HG03108 (cell line): ENCODE results near the gene TCEA2.
"Not testable (repeated sequence)": the region's sequence is repeated elsewhere in the genome, so short reads cannot be mapped to it uniquely, and the experiment has no call there.

Experiments used
- ATAC-seq: cut with Tn5 transposase; IDR thresholded peaks from one replicate; pipeline ENCODE4 v1.9.1; 2021; ENCODE audit warnings: moderate library complexity; ENCODE audit not compliant: unreplicated experiment

TCEA2 gene

GRCh38 chr20:64105846-64106434 lies 42.9 kb downstream of the TCEA2 start:
- no peak for ATAC-seq

DNA sequence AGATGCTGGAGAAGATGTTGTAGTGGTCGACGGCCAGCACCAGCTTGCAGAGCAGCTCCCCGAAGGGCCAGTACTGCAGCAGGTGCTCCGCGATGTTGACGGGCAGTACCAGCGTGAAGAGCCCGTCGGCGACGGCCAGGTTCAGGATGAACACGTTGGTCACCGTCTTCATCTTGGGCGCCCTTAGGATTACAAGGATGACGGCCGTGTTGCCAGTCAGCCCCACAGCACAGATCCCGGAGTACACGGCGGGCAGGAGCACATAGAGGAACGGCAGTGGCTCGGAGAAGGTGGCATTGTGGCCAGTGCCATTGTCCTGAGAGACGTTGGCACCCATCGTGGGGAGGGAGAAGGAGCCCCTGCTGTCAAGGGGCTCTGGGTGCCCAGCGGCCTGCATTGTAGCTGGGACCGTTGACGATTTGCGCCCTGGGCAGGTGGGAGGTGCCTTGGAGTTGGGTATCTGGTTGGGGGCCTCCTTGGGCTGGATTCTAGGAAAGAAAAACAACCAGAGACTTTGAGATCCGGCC lies 43.5 kb downstream of the TCEA2 start:
- ATAC-seq, result no peak

- no peak for ATAC-seq
Measured at GRCh38 chr20:64106981-64107735, 44.2 kb downstream of the TCEA2 start, which contains the start of gene NPBWR2. Gene NPBWR2, minus strand, starts transcription at chr20:64107565. Its CDS starts 734 bp downstream, at chr20:64106831.

DNA sequence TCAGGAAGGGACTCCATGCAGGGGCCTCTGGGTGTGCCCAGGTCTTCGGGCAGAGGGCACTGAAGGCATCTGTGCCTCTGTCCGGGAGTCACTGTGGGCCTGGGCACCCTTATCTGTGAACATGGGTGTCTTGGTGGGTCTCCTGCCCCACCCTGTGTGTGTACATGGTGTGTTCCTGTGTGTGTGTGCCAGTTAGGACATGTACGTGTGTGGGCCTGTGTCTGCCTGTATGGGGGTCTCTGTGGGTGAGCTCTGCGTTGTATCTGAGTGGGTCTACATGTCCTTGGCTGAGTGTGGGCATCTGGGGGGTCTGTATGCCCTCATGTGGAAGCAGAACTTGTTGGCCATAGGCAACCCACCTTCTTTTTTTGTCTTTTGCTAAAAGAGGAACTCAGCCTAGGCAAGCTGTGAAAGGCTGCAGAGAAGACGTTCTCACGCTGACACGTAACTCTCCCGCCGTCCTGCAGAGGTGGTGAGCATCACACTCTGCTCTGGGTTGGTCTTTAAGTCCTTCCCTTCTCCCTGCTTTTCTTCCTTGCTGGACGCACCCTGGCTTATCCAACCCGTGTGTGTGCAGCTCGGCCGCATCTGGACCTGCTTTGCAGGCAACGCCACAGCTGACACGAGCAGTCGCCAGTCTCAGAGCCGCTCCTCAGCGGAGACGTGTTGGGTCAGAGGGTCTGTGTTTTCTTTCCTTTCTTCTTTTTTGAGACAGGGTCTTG lies 44.9 kb downstream of the TCEA2 start:
- no peak for ATAC-seq

- ATAC-seq, result no peak
Measured at GRCh38 chr20:64108731-64109681, 46.0 kb downstream of the TCEA2 start.

DNA sequence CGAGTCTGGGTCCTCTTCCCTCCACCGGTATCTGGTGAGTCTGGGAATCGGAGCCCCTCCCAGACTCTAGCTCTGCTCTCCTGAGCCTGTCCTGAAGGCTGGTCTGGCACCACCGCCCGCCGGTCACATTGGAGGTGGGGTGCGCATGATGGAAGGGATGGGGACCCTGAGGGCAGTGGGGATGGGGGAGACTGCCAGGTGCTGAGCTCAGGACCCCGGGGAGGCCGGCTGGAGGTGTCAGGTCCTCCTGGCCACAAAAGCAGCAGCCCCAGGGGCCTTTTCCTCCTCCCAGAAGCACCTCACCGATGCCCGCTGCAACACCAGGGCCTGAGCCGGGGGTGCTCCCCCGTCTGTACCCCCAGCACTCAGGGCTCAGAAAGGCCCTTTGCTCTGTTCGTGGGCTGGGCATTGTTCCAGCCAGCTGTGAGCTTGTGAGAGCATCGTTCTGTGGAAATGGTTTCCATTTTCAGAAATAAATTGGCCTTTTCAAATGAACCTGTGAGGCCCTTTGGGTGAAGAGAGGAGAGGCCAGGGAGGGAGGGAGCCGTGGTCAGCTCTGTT lies 46.9 kb downstream of the TCEA2 start:
- no peak for ATAC-seq

- no peak for ATAC-seq
Measured at GRCh38 chr20:64110411-64111068, 47.5 kb downstream of the TCEA2 start.

GRCh38 chr20:64111841-64112641 lies 49.0 kb downstream of the TCEA2 start:
- no peak for ATAC-seq

DNA sequence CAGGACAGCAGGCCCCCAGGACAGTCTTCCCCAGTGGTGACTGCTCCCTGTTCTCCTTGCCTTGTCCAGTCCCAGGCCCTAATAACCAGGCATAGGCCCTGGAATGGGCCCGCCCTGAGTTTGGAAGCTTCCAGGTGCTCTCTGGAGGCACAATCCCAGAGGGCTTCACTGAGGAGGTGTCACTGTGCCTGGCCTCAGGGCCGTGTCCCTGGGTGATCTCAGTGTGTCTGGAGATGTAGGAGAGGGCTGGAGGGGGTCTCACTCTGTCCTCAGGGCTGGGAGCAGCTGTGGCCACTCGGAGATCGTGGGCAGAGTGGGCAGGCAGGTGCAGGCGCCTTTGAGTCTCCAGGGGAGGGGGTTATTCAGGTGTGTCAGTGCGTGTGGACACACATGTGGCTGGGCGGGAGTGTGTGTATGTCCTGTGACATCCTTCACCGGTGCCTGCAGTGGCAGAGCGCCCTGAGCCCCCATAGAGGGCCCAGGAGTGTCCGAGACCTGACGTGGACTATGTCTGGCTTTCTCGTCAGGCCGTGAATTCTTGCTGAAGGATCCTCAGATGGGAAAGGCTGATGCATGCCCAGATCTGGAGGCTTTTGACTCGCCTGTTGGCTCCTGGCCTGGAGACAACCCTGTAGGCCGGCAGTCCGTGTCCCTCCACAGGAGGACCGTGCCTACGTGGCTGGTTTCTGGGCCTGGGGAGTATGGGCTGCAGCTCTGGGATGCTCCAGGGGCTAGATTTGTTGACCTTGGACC lies 49.9 kb downstream of the TCEA2 start:
- no peak for ATAC-seq

DNA sequence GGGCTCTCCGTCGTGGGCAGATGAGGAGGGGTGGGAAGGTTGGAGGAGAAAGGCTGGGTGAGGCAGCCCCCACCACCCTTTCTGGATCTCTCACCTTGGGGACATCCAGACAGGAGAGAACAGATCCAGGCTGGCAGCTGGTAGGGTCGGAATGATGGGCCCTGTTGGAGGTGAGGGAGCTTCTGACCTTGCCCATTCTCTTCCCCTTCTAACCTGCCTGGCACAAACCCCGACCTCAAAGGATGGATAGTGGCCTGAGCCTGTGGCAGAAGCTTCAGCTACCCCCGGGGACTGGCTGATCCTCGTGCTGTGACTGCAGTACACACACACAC lies 50.4 kb downstream of the TCEA2 start:
- ATAC-seq, result no peak

DNA sequence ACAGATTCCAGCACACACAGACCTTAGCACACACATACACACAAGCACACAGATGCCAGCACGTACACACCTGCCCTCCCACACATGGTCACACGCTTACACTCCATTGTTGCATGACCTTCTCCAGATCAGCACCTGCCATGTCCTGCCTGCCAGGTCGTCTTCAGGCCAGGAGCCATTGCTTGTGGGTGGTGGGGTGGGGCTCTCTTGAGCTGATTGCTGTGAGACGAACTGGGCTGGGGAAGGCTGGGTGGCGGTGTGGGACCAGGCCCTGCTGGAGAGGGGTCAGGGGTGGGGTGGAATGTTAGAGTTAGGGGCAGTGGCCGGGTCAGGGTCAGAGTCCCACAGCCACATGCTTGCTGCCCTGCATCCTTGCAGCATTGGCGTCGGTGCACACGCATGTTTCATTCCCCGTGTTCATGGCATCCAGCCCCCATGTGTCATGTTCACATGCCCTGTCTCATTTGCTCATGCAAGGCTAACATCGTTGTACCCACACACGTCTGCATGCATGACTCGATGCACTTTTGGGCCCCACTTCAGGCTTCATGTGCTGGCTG lies 50.9 kb downstream of the TCEA2 start:
- ATAC-seq, result no peak

DNA sequence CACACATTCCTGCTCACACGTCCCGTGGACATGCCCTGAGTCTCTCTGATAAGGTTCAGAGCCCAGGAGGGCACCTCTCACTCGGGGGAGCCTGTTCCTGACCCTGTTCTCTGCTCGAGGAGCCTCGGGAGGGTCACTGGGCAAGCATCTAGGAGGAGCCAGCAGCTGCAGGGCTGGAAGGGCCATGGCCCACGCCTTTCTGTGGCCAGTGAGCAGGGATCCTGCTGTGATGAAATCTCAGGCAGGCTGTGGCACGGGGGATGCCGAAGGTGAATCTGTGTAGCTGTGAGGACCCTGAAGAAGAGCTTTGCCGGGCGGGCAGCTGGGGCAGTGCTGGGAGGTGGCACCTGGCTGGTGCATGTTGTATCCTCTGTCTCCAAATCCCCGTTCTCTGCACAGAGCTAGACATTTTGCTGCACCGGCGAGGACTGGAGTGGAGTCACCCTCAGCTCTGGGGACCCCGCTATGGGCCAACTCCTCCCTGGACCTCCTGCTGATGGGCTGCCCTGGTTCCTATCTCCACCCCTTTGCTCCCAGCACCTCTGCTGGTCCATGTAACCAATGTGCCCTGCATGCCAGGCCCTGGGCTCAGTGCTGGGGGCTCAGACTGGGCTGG lies 51.5 kb downstream of the TCEA2 start:
- no peak for ATAC-seq

DNA sequence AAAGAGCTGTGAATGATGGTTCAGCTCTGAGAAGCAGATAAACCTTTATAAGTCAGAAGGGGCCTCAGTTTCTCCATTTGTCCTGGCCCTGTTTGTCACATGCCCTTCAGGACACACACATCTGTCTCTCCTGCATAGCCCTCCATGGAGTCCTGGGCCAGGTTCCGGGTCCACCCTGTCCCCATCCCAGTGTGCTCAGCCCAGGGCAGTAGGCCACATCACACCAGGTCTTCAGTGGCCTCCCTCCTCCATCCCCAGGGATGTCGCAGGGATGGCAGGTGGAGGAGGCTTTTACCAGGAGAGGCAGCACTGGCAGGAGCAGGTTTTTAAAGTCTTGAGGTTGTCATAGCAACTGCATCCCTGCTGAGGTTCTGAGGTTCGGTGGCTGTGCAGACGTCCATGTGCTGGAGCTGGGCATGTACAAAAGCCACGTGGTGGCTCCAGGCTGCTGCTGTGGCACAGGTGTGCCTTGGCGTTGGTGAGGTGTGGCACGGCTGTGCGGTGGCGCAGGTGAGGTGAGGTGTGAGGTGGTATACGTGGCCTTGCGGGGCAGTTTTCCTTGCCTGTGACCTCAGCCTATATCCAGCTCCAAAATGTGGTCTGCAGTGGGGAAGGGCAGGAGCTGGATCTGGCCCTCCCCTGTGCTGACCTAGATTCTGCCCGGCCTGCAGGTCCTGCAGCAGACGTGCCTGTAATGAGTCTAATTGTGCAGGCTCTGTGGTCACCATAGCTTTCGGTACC lies 52.3 kb downstream of the TCEA2 start:
- ATAC-seq, result no peak

DNA sequence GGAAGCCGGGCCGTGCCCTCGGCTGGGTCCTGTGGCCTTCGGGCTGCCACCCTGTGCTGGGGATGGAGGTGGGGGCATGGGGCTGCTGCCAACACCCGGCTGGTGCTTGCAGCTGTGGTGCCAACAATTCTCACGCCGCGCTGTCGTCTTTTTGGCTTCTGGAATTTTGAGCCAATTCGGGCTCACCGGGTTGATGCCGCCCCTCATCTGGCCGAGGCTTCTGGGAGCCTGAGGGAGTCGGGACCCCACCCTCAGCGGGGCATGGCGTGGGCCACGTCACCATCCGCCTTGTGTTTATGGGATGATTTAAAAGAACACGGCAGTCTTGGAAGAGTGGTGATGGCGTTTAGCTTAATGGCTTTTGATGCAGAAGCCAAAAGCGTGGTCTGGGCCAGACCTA lies 53.0 kb downstream of the TCEA2 start:
- ATAC-seq, result no peak

DNA sequence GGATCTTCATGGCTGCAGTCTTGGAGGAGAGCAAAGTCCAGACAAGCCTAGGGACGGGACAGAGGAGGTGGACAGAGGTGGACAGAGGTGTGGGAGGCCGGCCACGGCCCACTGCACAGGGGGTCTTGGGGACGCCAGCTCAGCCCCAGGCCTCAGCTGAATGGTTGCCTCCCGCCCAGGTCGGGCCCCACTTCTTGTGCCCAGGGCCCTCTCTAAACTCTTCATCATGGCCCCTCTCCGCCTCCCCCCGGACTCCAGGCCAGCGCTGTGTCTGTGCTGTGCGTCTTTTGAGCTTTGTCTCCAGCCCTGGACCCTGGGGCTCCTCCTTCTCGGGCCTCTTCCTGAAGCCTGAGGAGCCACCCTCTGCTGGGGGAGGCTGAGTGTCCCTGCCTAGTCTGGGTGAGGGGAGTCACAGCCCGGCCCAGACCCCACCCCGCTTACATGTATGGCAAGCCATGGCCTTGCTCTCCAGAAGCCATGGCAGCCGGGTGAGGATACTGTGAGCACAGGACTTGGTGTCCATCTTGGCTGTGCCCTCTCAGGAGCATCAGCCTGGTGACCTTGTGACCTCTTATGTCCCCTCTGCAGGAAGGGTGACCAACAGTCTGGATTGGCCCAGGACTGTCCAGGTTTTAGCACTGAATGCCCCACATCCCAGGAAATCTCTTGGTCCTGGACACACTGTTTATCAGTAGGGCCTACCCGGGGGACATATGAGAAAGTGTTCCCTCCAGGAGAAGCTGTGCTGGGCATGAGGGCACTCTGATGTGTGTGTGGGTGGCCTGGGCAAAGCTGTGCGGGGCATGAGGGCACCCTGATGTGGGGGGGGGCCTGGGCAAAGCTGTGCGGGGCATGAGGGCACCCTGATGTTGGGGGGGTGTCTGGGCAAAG lies 53.8 kb downstream of the TCEA2 start:
- no peak for ATAC-seq

GRCh38 chr20:64117432-64117777 lies 54.4 kb downstream of the TCEA2 start:
- not testable (repeated sequence) for ATAC-seq
